Keratinocyte (primary cell): ENCODE measurements around the gene CRTC3. TPM values are rescaled to one million over a fixed set of nuclear protein-coding genes. Genes with fewer than 3 reads are reported as not detected.

ENCODE experiments used
- DNase-seq: peaks from one replicate; pipeline ENCODE4 v3.0.0-alpha.2; 2011; ENCODE audit warnings: low read depth, missing footprints, low spot score
- FAIRE-seq: peaks from 2 replicates; lab custom pipeline; 2011; peaks lifted over from hg19 to GRCh38; lab: Jason Lieb, UNC
- H2AFZ ChIP-seq: 2 replicates; pipeline ENCODE4 v1.6.0; 2012; ENCODE audit warnings: low read length, control low read depth, inconsistent platforms; ENCODE audit not compliant: control insufficient read depth
- H3K27ac ChIP-seq: 2 replicates; pipeline ENCODE4 v1.5.1; 2011; ENCODE audit warnings: low read length; ENCODE audit not compliant: control insufficient read depth, insufficient read depth
- H3K27me3 ChIP-seq: 3 replicates; pipeline ENCODE4 v1.6.0; 2011; ENCODE audit warnings: low read length; ENCODE audit not compliant: control insufficient read depth, insufficient read depth; ENCODE audit errors: extremely low read depth
- H3K36me3 ChIP-seq, 2 experiments: 2 replicates in 1 of 2; 3 replicates in 1 of 2; pipeline ENCODE4 v1.5.1; 2011; ENCODE audit warnings: low read length in 2 of 2, mild to moderate bottlenecking in 1 of 2; ENCODE audit not compliant: control insufficient read depth in 2 of 2, insufficient read depth in 2 of 2; ENCODE audit errors: extremely low read depth in 1 of 2
- H3K4me1 ChIP-seq: 3 replicates; pipeline ENCODE4 v1.5.1; 2011; ENCODE audit warnings: low read length; ENCODE audit not compliant: control insufficient read depth, insufficient read depth; ENCODE audit errors: extremely low read depth
- H3K4me2 ChIP-seq: 3 replicates; pipeline ENCODE4 v1.6.0; 2011; ENCODE audit warnings: low read depth, low read length; ENCODE audit not compliant: control insufficient read depth, insufficient read depth; ENCODE audit errors: extremely low read depth
- H3K4me3 ChIP-seq, 3 experiments: fragments of 200-600 bp in 1 of 3; sonication (generic) in 1 of 3; 2 replicates in 2 of 3; 3 replicates in 1 of 3; pipeline ENCODE4 v1.5.1; 2011 to 2016; ENCODE audit warnings: low read length in 3 of 3, mild to moderate bottlenecking in 3 of 3, control low read depth in 2 of 3, inconsistent platforms in 1 of 3, low read depth in 1 of 3, mixed read lengths in 1 of 3, mixed run types in 1 of 3, moderate library complexity in 1 of 3; ENCODE audit not compliant: control insufficient read depth in 2 of 3, insufficient read depth in 2 of 3; ENCODE audit errors: extremely low read depth in 1 of 3
- H3K79me2 ChIP-seq: 2 replicates; pipeline ENCODE4 v1.6.0; 2012; ENCODE audit warnings: low read length; ENCODE audit not compliant: control insufficient read depth, insufficient read depth
- H3K9ac ChIP-seq: 3 replicates; pipeline ENCODE4 v1.6.0; 2011; ENCODE audit warnings: low read length; ENCODE audit not compliant: control insufficient read depth, insufficient read depth; ENCODE audit errors: extremely low read depth
- H3K9me1 ChIP-seq: 3 replicates; pipeline ENCODE4 v1.6.0; 2011; ENCODE audit warnings: low read length; ENCODE audit not compliant: control insufficient read depth, insufficient read depth; ENCODE audit errors: extremely low read depth
- H3K9me3 ChIP-seq: 2 replicates; pipeline ENCODE4 v1.5.1; 2012; ENCODE audit warnings: low read depth, low read length; ENCODE audit not compliant: control insufficient read depth
- H4K20me1 ChIP-seq: 3 replicates; pipeline ENCODE4 v1.6.0; 2011; ENCODE audit warnings: low read length; ENCODE audit not compliant: control insufficient read depth, insufficient read depth; ENCODE audit errors: extremely low read depth
- CTCF ChIP-seq, 3 experiments: IDR thresholded peaks in 1 of 3; conservative IDR thresholded peaks in 1 of 3; optimal IDR thresholded peaks in 1 of 3; 2 replicates in 2 of 3; 3 replicates in 1 of 3; pipeline versions ENCODE3 to v1.5.1; 2011; ENCODE audit warnings: low read length in 3 of 3, mild to moderate bottlenecking in 3 of 3, moderate library complexity in 2 of 3, control low read depth in 1 of 3, inconsistent platforms in 1 of 3; ENCODE audit not compliant: insufficient read depth in 2 of 3; ENCODE audit errors: extremely low read depth in 1 of 3
- EZH2 ChIP-seq: IDR thresholded peaks from one replicate; pipeline ENCODE4 v1.6.1; 2012; ENCODE audit warnings: inconsistent platforms, mild to moderate bottlenecking, low read length, moderate library complexity
- dilution Hi-C: fragments of 300-500 bp; cut with MboI; formaldehyde crosslinking; loops from one replicate; pipeline ENCODE4 v1.7.0; 2020; ENCODE audit warnings: low sequenced_read_pairs; ENCODE audit not compliant: extremely low pct_ligation_motif_present
- polyA plus RNA-seq, 5 experiments: library from polyadenylated mRNA; depleted of rRNA in 3 of 5; stranded (reverse) in 3 of 5; stranded (forward) in 1 of 5; unstranded in 1 of 5; fragments of >200 nt; gene quantifications; 1 replicate in 1 of 5; 2 replicates in 3 of 5; 3 replicates in 1 of 5; pipeline versions ENCODE4 v1.2.1 to v1.2.3, GENCODE V29; 2011 to 2012; ENCODE audit warnings: missing spikeins in 2 of 5, low read depth in 1 of 5, low replicate concordance in 1 of 5

Gene CRTC3
- polyA plus RNA-seq, 1 donor (not counting 4 experiments of a cell fraction or from before 2014, with no cell fraction given): 11.9 TPM

- Histone ChIP-seq H3K4me3 (no peak overlapping the region), H4K20me1 (no peaks in the 10 kb centered on the region), H3K36me3 (peaks cover 0 to 3% of the 10 kb centered on the region in 2 experiments), H3K9ac (no peak overlapping the region), H3K27me3 (no peaks in the 10 kb centered on the region), H3K27ac (no peak overlapping the region), H3K9me3 (no peaks in the 10 kb centered on the region), H3K4me2 (no peak overlapping the region), H3K79me2 (no peaks in the 10 kb centered on the region), H3K4me1 (peaks cover 10% of the 10 kb centered on the region), H3K9me1 (no peaks in the 10 kb centered on the region), H2AFZ (no peak overlapping the region)
- TF ChIP-seq CTCF (optimal IDR thresholded peaks at IDR 0.05 in 1 of 3, IDR thresholded peaks at IDR 0.05 in 1 of 3, conservative IDR thresholded peaks at IDR 0.05 in 1 of 3; ENCODE audit: extremely low read depth in 1 of 3, insufficient read depth in 2 of 3, low read length in 3 of 3) (no peak), EZH2 (no peak)
- FAIRE-seq (no peak), DNase-seq (no peak)
- dilution Hi-C loops: no loop called here
Observed at GRCh38 chr15:90591524-90591923, 61.8 kb downstream of the CRTC3 start.

- H3K9me1 ChIP-seq: no peaks in the 10 kb centered on the region
- no peak overlapping the region for H2AFZ ChIP-seq
- peaks cover 10% of the 10 kb centered on the region for H3K4me1 ChIP-seq
- H3K36me3 ChIP-seq: peaks cover 2 to 3% of the 10 kb centered on the region in 2 experiments
- no peak overlapping the region for H3K4me2 ChIP-seq
- no peak overlapping the region for H3K27ac ChIP-seq
- H3K4me3 ChIP-seq: no peak overlapping the region
- TF ChIP-seq CTCF (optimal IDR thresholded peaks at IDR 0.05 in 1 of 3, IDR thresholded peaks at IDR 0.05 in 1 of 3, conservative IDR thresholded peaks at IDR 0.05 in 1 of 3; ENCODE audit: extremely low read depth in 1 of 3, insufficient read depth in 2 of 3, low read length in 3 of 3) (no peak), EZH2 (no peak)
- H4K20me1 ChIP-seq: no peaks in the 10 kb centered on the region
- DNase-seq (no peak), FAIRE-seq (no peak)
- dilution Hi-C loops: no loop called here
- H3K79me2 ChIP-seq: no peaks in the 10 kb centered on the region
- no peaks in the 10 kb centered on the region for H3K9me3 ChIP-seq
- H3K9ac ChIP-seq: no peak overlapping the region
- H3K27me3 ChIP-seq: no peaks in the 10 kb centered on the region
Observed at GRCh38 chr15:90592131-90592881, 62.6 kb downstream of the CRTC3 start.
